ENCODE data around the gene SLC26A11.

The SLC26A11 gene

DNA sequence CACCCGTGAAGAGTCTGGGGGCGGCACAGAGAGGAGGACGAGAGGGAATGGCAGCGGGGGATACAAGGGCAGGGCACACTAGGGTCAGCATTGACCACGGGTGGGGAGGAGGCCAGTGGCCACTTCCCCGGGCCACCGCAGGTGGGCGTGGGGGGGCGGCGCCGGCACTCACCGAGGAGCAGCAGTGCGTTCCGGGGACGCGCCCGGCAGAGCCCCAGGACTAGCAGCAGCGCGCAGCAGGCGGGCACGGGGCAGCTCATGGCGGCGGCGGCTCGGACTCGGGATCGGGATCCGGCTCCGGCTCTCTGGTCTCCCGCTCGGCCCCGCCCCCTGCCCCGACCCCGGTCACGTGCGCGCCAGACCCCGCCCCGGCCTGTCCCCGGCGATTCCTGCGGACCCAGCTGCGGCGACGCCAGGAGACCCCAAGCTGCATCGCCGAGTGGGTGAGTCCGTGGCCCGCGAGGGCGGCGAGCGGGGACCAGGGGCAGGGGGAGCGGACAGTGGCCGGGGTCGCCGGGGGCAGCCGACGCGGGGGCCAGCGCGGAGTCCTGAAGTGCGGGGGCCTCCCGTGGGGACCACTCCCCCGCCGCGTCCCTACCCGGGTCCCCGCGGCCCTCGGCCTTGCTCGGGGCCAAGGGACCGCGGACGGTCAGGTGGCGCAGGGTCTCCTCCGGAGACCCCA, at the start of gene SLC26A11, which contains the start of gene SGSH:
SLC26A11 (plus strand) TSS at position 374 of the 682 bp plus-strand sequence. CDS start 1,134 bp downstream, outside the sequence.
SGSH (minus strand) TSS at position 280 of the 682 bp plus-strand sequence; CDS start at position 260, 20 bp downstream.
- DNase-seq (ENCODE audit: low read depth): peak; percentile 16

DNA sequence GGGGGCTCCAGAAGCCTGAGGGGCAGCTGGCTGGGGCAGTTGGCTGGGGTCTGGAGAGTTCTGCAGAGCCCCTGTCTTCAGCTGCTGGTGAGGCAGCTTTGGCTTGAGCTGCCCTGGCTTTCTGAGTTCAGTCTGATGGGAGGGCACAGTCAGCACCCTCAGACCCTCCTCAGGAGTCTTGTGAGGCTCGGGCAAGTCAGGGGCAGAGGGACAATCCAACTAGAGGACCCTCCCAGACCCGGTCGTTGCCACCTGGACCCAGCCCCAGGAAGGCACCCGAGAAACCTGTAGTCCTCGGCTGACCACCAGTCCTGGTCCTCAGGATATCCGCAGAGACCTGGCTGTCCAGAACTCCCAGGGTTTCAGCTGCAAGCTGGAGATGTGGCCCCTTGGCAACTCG, 48.5 kb upstream of the SLC26A11 start:
- no peak for DNase-seq (ENCODE audit: low read depth)

DNA sequence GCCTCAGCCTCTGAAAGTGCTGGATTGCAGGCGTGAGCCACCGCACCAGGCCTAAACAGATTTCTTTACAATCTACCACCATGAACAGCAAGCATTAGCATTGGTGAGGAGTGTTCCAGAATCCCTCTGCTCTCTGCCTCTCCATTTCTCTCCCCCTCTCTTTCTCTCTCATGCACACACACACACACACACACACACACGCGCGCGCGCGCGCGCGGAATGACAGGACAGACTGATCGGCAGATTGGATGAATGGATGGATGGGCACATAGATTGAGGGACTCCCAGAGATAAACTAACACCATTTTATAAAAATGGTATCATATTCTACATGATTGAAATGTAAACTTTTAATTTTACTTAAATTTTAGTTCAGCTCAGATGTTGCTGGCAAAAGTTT, 47.1 kb upstream of the SLC26A11 start:
- DNase-seq (ENCODE audit: low read depth): no peak

DNA sequence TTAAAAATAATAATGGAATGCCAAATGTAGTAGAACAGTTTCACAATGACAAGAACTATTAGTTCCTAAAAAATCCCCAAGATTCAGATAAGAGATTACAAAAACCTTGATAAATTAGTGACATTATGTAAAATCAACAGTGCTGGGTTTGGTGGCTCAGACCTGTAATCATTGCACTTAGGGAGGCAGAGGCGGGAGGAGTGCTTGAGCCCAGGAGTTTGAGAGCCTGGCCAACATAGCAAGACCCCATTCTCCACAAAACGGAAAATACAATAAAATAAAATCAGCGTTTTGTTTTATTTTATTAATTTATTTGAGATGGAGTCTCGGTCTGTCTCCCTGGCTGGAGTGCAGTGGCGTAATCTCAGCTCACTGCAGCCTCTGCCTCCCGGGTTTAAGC, 46.3 kb upstream of the SLC26A11 start:
- DNase-seq (ENCODE audit: low read depth): no peak

DNA sequence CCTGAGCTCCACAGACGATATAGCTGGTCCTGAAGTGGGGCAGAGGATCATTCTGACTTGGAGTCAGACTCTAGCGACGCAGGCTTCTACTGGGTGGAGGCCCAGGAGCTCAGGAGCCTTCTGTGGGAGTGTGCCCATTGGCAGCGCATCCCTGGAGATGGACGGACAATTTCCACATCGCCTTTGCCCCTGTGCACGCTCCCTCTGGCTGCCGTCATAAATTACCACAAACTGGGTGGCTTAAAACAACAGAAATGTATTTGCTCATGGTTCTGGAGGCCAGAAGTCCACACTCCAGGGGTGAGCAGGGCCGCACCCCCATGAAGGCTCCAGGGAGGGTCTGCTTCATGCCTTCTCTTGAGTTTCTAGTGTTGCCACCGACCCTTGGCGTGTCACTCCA, 43.5 kb upstream of the SLC26A11 start:
- DNase-seq (ENCODE audit: low read depth): no peak

DNA sequence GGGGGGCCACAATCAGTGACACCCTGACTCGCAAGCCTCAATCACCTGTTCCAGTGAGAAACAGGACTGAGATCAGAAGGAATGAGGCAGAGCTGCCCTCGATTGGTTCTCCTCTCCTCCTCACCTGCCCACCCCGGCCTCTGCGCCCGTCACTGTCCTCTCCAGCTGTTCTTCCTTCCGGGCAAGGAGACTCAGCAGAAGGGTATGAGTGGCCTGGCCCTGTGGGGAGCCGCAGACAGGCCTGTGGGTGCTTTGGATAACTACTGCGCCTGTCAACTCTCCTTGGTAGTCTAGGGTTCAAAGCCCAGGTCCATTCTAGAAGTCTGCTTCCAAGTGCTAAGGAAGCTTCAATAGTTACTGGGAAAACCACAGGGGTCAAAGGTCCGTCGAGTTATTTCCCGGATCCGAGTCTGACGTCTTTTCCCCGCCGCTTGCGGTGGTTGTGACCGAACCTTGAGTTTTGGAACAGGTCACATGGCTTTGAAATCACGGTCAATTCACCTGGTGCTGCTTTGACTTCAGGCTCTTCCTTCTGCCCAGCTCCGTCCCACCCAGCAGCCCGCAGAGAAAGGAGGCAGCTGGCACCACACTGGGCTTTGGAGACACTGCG, 42.1 kb upstream of the SLC26A11 start:
- DNase-seq (ENCODE audit: low read depth): no peak

DNA sequence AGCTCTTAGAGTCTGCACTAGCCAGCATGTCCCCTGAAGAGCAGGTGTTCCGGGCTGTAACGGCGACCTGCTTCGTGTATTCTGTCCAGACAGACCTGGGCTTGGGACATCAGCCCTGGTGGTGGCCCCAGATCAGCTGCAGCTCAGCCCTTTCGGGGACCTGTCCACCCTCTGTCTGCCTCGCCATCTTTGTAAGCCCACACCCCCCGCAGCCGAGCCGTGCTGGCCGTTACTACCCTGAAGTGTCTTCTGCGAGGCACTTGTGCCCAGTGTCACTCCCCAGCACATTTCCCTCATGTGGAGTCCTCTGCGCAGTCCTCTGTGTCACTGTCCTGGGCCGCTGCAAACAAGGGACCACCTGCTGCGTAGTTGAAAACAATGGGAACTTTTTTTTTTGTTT, 40.0 kb upstream of the SLC26A11 start:
- no peak for DNase-seq (ENCODE audit: low read depth)

DNA sequence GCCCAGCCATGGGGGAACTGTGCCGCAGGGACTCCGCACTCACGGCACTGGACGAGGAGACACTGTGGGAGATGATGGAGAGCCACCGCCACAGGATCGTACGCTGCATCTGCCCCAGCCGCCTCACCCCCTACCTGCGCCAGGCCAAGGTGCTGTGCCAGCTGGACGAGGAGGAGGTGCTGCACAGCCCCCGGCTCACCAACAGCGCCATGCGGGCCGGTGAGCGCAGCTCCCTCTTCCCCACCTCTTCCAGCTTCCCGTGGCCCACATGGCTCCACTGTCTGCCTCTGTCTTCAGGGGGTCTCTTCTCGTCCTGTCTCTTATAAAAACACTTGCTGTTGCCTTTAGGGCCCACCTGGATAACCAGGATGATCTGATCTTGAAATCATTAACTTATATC, 38.8 kb upstream of the SLC26A11 start:
- DNase-seq (ENCODE audit: low read depth): no peak

DNA sequence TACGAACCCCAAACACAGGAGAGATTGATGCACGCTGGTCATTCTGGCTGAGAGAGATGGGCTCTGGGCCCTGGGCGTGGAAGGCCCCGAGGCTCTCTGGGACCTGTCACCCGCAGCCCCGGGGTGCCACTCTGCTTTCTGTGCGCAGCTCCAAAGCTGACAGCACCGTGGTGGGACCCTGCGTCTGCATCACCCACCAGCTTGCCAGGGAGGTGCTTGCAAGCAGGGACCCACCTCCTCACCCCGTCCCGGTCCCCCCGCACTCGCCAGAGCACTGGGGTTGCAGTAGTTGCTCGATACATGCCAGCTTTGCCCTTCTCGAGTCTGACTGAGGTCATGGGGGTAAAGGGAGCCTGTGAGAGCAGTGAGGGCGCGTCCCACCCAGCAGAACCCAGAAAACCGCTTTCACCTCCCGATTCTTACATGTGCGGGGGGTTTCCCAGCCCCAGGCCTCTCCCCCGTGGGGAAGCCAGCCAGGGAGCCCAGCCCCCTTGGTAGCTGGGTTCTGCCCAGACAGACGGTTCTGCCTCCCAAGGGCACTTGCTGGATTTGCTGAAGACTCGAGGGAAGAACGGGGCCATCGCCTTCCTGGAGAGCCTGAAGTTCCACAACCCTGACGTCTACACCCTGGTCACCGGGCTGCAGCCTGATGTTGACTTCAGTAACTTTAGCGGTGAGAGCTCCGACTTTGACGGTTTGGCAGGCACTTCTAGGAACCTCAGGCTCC, 37.9 kb upstream of the SLC26A11 start:
- DNase-seq (ENCODE audit: low read depth): no peak

DNA sequence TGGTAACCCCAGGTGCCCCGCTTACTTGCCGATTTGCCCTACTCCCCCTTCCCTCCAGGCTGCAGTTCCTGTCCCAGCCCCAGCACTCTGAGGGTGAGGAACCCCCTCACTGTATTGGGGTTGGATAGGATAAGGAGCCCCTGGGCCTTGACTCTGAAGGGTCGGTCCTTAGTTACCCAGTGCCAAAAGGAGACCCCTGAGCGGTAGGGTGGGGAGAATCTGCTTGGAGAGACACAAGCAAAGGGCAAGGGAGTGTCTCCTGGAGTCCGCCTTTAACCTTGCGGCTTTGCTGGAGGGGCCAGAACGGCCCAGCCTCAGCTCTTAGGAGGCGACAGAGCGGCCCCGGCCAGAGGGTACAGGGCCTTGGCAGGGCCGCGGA, 37.4 kb upstream of the SLC26A11 start:
- DNase-seq (ENCODE audit: low read depth): no peak

DNA sequence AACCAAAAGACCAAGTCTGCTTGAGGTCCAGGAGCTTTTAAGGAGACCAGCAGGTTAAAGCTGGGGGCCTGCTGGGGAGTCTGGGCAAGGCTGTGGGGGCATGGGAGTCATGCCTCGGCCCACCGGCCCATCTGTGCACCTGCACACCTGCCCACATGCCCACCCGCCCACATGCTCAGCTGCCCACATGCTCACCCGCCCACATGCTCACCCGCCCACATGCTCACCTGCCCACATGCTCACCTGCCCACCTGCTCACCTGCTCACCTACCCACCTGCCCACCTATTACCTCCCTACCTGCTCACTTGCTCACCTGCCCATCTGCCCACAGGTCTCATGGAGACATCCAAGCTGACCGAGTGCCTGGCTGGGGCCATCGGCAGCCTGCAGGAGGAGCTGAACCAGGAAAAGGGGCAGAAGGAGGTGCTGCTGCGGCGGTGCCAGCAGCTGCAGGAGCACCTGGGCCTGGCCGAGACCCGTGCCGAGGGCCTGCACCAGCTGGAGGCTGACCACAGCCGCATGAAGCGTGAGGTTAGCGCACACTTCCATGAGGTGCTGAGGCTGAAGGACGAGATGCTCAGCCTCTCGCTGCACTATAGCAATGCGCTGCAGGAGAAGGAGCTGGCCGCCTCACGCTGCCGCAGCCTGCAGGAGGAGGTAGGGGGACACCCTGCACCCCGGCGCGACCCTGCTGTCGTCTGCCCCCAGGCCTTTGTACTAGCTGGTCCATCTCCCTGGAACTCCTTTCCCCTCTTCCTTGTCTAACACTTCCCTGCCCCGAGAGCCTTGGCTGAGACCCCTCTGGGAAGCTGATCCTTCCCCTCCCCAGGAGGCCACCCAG, 36.4 kb upstream of the SLC26A11 start:
- DNase-seq (ENCODE audit: low read depth): no peak

DNA sequence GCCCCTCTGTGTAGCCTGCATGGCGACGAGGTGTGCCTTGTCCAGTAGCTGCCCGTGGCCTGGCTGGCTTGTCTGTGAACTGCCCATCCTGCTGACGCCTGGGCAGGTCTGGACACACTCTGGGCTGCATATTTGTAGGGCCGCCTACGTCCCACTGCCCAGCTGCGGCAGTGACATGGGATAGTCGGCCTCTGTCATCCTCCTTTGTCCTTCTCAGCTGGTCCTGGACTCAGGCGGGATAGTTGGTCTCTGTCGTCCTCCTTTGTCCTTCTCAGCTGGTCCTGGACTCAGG, 35.9 kb upstream of the SLC26A11 start:
- no peak for DNase-seq (ENCODE audit: low read depth)

DNA sequence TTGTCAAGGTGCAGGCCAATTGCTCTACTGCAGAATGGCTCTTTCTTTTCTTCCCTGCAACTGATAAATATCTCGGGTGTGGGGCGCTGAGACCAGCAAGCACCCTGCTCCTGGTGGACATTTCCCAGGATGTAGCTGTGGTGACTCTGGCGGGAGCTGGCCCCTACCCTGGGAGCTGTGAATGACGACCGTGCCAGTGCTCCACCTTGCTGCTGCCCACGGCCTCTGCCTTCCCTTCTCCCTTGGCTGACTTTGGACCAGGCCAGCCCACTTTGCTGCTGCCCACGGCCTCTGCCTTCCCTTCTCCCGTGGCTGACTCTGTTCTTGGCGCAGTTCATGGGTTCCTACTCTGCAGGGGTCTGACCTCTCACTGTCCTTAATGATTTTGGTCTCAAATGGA, 34.3 kb upstream of the SLC26A11 start:
- DNase-seq (ENCODE audit: low read depth): no peak

DNA sequence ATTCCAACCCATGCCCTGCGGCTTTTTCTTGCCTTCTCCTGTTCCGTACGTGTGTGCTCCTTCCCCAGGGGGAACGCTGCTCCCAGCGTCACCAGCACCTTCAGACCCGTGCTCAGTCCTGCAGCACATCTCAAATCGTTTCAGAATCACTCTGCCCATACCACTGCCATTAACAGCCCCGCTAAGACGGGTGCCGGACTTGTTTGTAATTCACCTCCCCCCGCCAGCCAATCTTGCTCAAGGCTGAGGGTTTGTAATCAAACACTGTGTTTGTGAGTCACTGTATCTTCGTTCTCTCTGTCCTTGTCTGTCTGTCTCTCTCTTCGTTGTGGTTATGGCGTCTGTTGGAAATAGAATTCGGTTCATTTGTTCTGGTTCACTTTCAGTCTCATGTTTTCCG, 33.1 kb upstream of the SLC26A11 start:
- no peak for DNase-seq (ENCODE audit: low read depth)

DNA sequence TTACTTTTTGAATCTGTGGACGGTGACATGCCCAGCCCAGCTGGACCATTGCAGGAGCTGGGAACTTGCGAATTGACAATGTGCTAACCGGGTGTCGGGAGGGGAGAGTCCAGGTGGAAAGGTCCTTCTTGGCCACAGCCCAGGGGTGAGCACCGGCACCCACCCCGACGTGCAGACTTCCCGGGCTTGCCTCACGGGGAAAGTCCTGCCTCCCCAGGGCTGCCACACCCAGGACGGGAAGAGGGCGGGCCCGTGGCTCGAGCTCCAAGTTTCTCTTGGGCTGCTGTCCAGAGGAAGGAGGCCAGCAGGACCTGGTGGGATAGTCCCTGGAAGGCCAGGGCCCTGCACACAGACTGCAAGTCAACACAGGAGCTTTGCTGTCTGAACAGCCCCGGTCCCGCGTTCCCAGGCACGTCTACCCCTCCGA, 32.7 kb upstream of the SLC26A11 start:
- no peak for DNase-seq (ENCODE audit: low read depth)

DNA sequence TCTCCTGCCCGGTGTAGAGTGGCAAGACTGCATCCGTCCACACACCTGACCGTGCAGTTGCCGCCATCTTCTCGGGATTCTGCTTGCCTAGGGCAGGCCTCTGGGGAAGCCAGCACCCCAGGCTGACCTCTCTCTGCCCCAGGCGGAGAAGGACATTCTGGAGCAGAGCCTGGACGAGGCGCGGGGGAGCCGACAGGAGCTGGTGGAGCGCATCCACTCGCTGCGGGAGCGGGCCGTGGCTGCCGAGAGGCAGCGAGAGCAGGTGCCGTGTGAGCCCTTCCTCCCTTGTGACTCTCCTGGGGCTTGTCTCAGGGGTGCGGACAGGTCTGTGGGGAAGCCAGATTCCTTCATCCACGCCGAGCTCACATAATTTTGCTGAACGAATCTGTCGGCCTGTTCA, 30.6 kb upstream of the SLC26A11 start:
- no peak for DNase-seq (ENCODE audit: low read depth)

DNA sequence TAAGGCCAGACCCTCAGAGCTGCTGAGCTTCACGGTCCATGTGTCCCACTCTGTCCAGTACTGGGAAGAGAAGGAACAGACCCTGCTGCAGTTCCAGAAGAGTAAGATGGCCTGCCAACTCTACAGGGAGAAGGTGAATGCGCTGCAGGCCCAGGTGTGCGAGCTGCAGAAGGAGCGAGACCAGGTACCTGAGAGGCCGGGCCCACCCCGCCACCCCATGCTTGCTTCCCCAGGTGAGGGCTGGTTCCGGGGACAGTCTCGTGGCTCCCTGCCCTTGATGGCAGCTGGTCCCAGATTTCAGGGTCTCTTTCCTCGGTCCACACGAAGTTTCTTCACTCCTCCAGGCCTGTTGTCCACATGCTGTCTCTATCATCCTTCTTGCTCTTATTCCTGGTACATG, 29.5 kb upstream of the SLC26A11 start:
- DNase-seq (ENCODE audit: low read depth): no peak

DNA sequence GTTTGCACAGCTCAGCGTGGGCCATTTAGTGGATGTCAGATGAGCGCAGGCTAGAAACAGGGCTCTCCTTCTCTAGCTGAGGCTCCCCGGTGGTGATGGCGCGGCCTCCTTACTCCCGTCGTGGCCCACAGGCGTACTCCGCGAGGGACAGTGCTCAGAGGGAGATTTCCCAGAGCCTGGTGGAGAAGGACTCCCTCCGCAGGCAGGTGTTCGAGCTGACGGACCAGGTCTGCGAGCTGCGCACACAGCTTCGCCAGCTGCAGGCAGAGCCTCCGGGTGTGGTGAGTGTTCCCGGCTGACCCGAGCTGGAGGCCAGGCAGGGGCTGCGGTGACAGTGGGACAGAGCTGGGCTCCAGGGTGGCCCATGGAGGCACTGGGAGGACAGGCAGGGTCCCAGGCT, 29.0 kb upstream of the SLC26A11 start:
- no peak for DNase-seq (ENCODE audit: low read depth)

DNA sequence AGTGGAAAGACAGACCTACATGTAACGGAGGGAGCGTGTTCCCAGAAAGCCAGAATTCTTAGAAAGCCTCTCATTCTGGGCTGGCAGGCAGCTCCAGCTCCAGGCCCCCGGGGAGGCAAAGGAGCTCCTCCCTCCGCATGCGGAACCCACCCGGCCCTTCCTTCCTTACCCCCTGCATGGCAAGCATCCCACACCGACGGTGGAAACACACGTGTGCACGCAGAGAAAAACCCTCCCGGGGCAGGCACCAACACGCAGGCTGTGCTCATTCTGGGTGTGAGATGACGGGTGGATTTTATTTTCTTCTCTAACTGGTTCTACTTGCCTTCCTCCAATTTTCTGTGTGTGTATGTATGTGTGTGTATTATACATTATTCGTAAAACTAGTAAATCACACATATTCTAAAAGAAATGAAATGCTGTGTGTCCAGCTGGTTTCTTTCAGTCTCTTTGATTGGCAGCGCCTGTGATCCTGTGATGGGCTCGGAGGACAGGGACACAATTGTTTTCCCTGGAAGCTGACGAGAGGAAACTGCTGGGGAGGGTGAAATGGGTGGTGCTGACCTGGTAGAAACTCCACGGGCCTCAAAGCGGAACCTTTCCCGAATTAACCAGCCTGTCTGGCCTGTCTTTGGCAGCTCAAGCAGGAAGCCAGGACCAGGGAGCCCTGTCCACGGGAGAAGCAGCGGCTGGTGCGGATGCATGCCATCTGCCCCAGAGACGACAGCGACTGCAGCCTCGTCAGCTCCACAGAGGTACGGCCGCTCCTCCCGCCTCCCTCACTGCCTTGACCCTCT, 28.2 kb upstream of the SLC26A11 start:
- no peak for DNase-seq (ENCODE audit: low read depth)

DNA sequence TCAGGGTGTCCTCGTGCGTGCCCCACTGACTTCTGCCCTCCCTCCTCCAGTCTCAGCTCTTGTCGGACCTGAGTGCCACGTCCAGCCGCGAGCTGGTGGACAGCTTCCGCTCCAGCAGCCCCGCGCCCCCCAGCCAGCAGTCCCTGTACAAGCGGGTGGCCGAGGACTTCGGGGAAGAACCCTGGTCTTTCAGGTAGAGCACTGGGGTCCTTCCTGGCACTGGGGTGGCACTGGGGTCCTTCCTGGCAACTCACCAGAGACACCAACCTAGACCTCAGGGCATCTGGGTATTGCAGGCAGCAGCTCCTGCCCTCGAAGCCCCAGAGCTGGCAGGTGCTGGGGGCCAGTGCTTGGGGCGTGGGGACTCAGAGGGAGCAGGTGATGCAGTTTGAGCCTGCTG, 25.1 kb upstream of the SLC26A11 start:
- DNase-seq (ENCODE audit: low read depth): no peak

DNA sequence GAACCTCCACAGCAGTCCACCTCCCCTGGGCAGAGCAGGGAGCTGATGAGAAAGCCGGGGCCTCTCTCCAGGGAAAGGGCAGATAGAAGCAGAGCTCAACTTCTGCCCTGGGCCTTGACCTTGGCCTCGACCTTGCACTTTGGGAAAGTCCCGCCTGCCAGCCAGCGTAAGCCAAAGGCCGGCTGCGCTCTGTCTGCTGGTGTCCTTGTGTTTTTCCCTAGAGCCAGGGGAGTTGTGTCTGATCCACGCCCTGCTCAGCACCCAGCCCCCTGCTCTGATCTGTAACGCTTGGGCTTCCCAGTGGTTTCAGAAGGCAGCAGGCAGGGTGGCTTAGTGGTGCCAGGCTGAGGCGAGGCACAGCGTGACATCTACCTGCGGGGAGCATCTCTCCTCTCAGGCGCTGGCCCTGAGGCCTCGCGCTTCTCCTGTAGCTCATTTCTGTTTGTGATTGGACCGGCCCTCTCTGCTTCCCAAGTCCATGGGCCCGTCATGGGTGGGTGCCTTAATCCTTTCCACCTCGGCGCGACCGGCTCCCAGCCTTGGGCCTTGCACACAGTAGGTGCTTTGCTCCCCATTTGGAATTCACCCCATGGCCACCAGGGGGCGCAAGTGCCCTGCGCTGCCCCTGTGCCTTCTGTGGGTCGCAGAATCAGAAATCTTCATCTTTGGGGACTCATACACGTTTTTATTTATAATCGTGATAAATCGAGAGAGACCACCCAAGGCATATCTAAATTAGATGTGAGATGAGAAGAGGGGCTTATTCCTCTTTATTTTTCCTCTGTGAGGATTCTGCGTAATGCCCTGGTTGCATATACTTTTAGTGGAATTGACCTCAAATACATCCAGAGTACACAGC, 24.3 kb upstream of the SLC26A11 start:
- peak; percentile 24 for DNase-seq (ENCODE audit: low read depth)
